Vagina (tissue), 2 donors: ENCODE measurements around the gene PPP1R13B.

ENCODE experiments used
- CTCF ChIP-seq, 3 experiments: fragments of 450-650 bp in 2 of 3; fragments of 200-600 bp in 1 of 3; sonication (generic) in 1 of 3; IDR thresholded peaks; one replicate each; pipeline ENCODE4 v1.5.1; 2017 to 2019; ENCODE audit warnings: antibody characterized with exemption in 3 of 3, mild to moderate bottlenecking in 2 of 3, moderate library complexity in 2 of 3
- POLR2A ChIP-seq, 2 donors: fragments of 450-650 bp; IDR thresholded peaks; one replicate each; pipeline ENCODE4 v1.6.1; 2017; ENCODE audit warnings: antibody characterized with exemption in 2 of 2, mild to moderate bottlenecking in 2 of 2, moderate library complexity in 2 of 2
- POLR2AphosphoS5 ChIP-seq, 2 donors: sonication (generic); formaldehyde crosslinking; IDR thresholded peaks; one replicate each; pipeline ENCODE4 v1.9.0; 2017; ENCODE audit warnings: antibody characterized with exemption in 2 of 2, mild to moderate bottlenecking in 2 of 2, low read depth in 1 of 2; ENCODE audit not compliant: insufficient read depth in 1 of 2

DNA sequence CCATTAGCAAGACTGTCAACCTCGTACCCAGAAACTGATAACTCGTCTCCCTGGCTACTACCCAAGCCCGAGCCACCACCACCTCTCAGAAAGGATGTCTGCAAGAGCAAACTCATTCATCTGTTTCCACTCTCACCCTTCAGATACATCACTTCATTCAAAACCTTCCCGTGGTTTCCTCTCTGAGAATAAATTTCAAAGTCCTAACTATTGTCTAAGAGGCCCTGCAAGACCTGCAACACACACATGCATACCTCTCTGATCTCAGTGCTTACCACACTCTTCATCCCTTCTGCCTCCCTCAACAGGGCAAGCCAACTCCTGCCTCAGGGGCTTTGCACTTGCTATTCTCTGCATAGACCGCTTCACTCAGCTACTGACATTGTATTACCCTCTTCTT lies 40.6 kb downstream of the PPP1R13B start:
- TF ChIP-seq CTCF (IDR thresholded peaks at IDR 0.05) (no peak), POLR2A (IDR thresholded peaks at IDR 0.05) (no peak), POLR2AphosphoS5 (IDR thresholded peaks at IDR 0.05; ENCODE audit: insufficient read depth in 1 of 2, low read depth in 1 of 2) (no peak)
